ENCODE data around the gene OR9Q2. TPM values are rescaled to one million over a fixed set of nuclear protein-coding genes. Genes with fewer than 3 reads are reported as not detected.
"Not testable (repeated sequence)": the region's sequence is repeated elsewhere in the genome, so short reads cannot be mapped to it uniquely, and the experiment has no call there.

Gene OR9Q2
- total RNA-seq, 1 donor from 2014 or later, result not detected

GRCh38 chr11:58192229-58192628 lies 3.4 kb downstream of the OR9Q2 start:
- H3K4me1 Mint-ChIP-seq (ENCODE audit: low read depth), result no peaks in the 10 kb centered on the region
- TF ChIP-seq CTCF (IDR thresholded peaks at IDR 0.05), result no peak
- no peak overlapping the region for H3K4me3 Mint-ChIP-seq (ENCODE audit: unreplicated experiment)
- H3K27ac Mint-ChIP-seq (ENCODE audit: unreplicated experiment), result no peak overlapping the region
- H3K27me3 Mint-ChIP-seq (ENCODE audit: low read depth), result peaks cover 4% of the 10 kb centered on the region
- H3K9me3 Mint-ChIP-seq (ENCODE audit: low read depth), result peaks cover 12% of the 10 kb centered on the region
- DNase-seq (ENCODE audit: low spot score), result no peak
- no peaks in the 10 kb centered on the region for H3K36me3 Mint-ChIP-seq (ENCODE audit: low read depth)

- H3K4me3 Mint-ChIP-seq (ENCODE audit: unreplicated experiment), result no peak overlapping the region
- TF ChIP-seq CTCF (IDR thresholded peaks at IDR 0.05), result no peak
- peaks cover 4% of the 10 kb centered on the region for H3K27me3 Mint-ChIP-seq (ENCODE audit: low read depth)
- no peak overlapping the region for H3K27ac Mint-ChIP-seq (ENCODE audit: unreplicated experiment)
- no peaks in the 10 kb centered on the region for H3K4me1 Mint-ChIP-seq (ENCODE audit: low read depth)
- no peak for DNase-seq (ENCODE audit: low spot score)
- H3K36me3 Mint-ChIP-seq (ENCODE audit: low read depth), result no peaks in the 10 kb centered on the region
- H3K9me3 Mint-ChIP-seq (ENCODE audit: low read depth), result peaks cover 24% of the 10 kb centered on the region
These were observed 4.5 kb downstream of the OR9Q2 start for GRCh38 chr11:58193391-58193790.

GRCh38 chr11:58195939-58196338 lies 7.1 kb downstream of the OR9Q2 start:
- no peak for DNase-seq (ENCODE audit: low spot score)
- no peak for TF ChIP-seq CTCF (IDR thresholded peaks at IDR 0.05)
- Mint-ChIP-seq H3K27ac (ENCODE audit: unreplicated experiment) (no peak overlapping the region), H3K4me1 (ENCODE audit: low read depth) (no peaks in the 10 kb centered on the region), H3K9me3 (ENCODE audit: low read depth) (peaks cover 29% of the 10 kb centered on the region), H3K27me3 (ENCODE audit: low read depth) (no peaks in the 10 kb centered on the region), H3K4me3 (ENCODE audit: unreplicated experiment) (no peak overlapping the region), H3K36me3 (ENCODE audit: low read depth) (no peaks in the 10 kb centered on the region)

- no peak for DNase-seq (ENCODE audit: low spot score)
- no peaks in the 10 kb centered on the region for H3K36me3 Mint-ChIP-seq (ENCODE audit: low read depth)
- no peak for TF ChIP-seq CTCF (IDR thresholded peaks at IDR 0.05)
- no peak overlapping the region for H3K27ac Mint-ChIP-seq (ENCODE audit: unreplicated experiment)
- no peaks in the 10 kb centered on the region for H3K4me1 Mint-ChIP-seq (ENCODE audit: low read depth)
- H3K4me3 Mint-ChIP-seq (ENCODE audit: unreplicated experiment), result no peak overlapping the region
- peaks cover 29% of the 10 kb centered on the region for H3K9me3 Mint-ChIP-seq (ENCODE audit: low read depth)
- H3K27me3 Mint-ChIP-seq (ENCODE audit: low read depth), result peaks cover 2% of the 10 kb centered on the region
These were observed 10.4 kb downstream of the OR9Q2 start for GRCh38 chr11:58199271-58199670.

GRCh38 chr11:58204042-58204441 lies 15.2 kb downstream of the OR9Q2 start, which contains the start of gene OR1S2:
Gene OR1S2, minus strand, starts transcription at chr11:58204142. Its CDS starts 0 bp downstream, at chr11:58204142.
- Mint-ChIP-seq H3K4me1 (ENCODE audit: low read depth) (no peaks in the 10 kb centered on the region), H3K27ac (ENCODE audit: unreplicated experiment) (no peak within 1 kb of the TSS), H3K9me3 (ENCODE audit: low read depth) (peaks cover under 1% of the 10 kb centered on the region)

GRCh38 chr11:58212420-58212819 lies 23.6 kb downstream of the OR9Q2 start, which contains the start of gene OR1S1:
Gene OR1S1, plus strand, starts transcription at chr11:58212720.
- not testable (repeated sequence) for H3K27ac Mint-ChIP-seq (ENCODE audit: unreplicated experiment); H3K27me3 Mint-ChIP-seq (ENCODE audit: low read depth); H3K36me3 Mint-ChIP-seq (ENCODE audit: low read depth); DNase-seq (ENCODE audit: low spot score); H3K9me3 Mint-ChIP-seq (ENCODE audit: low read depth); H3K4me3 Mint-ChIP-seq (ENCODE audit: unreplicated experiment); H3K4me1 Mint-ChIP-seq (ENCODE audit: low read depth)

More at GRCh38 chr11:58204042-58204441, 15.2 kb downstream of the OR9Q2 start, which contains the start of gene OR1S2:
- peaks cover 7% of the 10 kb centered on the region for H3K27me3 Mint-ChIP-seq (ENCODE audit: low read depth)
- DNase-seq (ENCODE audit: low spot score), result no peak
- no peak within 1 kb of the TSS for H3K4me3 Mint-ChIP-seq (ENCODE audit: unreplicated experiment)
- H3K36me3 Mint-ChIP-seq (ENCODE audit: low read depth), result no peaks in the 10 kb centered on the region
- TF ChIP-seq CTCF (IDR thresholded peaks at IDR 0.05), result no peak
